Activated T-helper 17 cell treated with anti-CD3 and anti-CD28 coated beads, Interleukin-2, amount 50 U/mL, for 72 hours (primary cell): ENCODE results near the gene SLC22A15. TPM values are rescaled to one million over a fixed set of nuclear protein-coding genes. Genes with fewer than 3 reads are reported as not detected.
"Not testable (repeated sequence)": the region's sequence is repeated elsewhere in the genome, so short reads cannot be mapped to it uniquely, and the experiment has no call there.

Experiments used
- ATAC-seq: fragments of 150-1000 bp; cut with Tn5 transposase; replicated peaks from 2 replicates; pipeline ENCODE4 v1.10.0; 2021; ENCODE audit warnings: mild to moderate bottlenecking, moderate library complexity
- H3K27ac Mint-ChIP-seq: one replicate; pipeline ENCODE4 v1.8.0; 2022; ENCODE audit warnings: mixed read lengths
- H3K27me3 Mint-ChIP-seq: one replicate; pipeline ENCODE4 v1.8.0; 2022; ENCODE audit warnings: mixed read lengths
- H3K36me3 Mint-ChIP-seq: one replicate; pipeline ENCODE4 v1.8.0; 2022; ENCODE audit warnings: low read depth, mild to moderate bottlenecking, mixed read lengths
- H3K4me1 Mint-ChIP-seq: one replicate; pipeline ENCODE4 v1.8.0; 2022; ENCODE audit warnings: mixed read lengths
- H3K4me3 Mint-ChIP-seq: one replicate; pipeline ENCODE4 v1.8.0; 2022; ENCODE audit warnings: mild to moderate bottlenecking, mixed read lengths
- H3K9me3 Mint-ChIP-seq: one replicate; pipeline ENCODE4 v1.8.0; 2022; ENCODE audit warnings: mixed read lengths
- total RNA-seq, 2 donors: library from RNA; stranded (reverse); gene quantifications; one replicate each; pipeline ENCODE4 v1.2.3, GENCODE V29; 2022

Gene SLC22A15
- total RNA-seq, 2 donors from 2014 or later, result 0.85 to 0.89 TPM

DNA sequence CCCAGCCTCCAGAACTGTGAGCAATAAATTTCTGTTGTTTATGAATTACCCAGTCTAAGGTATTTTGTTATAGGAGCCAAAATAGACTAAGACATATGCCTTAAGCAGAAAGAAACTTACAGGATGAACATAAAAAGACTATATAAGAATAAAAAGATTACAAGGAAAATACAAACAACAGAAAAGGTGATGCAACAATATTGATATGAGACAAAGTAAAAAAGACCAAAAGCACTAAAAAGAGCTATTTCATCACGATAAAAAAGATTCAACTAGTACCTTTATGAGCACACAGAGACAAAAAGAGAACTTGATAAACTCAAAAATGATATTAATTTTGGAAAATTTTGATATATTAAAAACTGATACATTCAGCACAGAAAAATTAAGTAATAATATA lies 3.2 kb upstream of the SLC22A15 start:
- Mint-ChIP-seq H3K9me3 (no peaks in the 10 kb centered on the region), H3K4me1 (peaks cover 5% of the 10 kb centered on the region), H3K36me3 (no peaks in the 10 kb centered on the region), H3K27me3 (peaks cover 8% of the 10 kb centered on the region), H3K27ac (no peak overlapping the region), H3K4me3 (no peak overlapping the region)
- no peak for ATAC-seq

DNA sequence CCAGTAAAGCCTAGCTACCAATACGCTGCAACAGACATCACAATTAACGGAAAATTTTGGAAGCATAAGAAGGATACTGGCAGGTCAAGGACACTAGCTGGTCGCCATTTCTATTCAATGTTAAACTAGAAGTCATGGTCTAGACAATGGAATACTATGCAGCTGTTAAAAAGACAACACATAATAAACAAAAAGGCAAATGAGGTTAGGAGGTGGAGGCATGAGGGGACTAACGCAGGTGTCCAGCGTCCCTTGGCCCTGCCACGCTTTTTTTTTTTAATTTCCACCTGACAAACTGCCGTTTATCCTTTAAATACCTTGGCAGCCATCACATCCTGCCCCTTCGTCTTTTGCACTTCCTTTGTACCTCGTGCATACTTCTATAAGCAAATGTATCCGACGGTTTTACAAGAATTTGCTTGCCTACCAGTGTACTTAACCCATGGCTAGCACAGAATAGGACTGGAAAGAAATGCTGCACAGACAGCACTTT lies 698 bp upstream of the SLC22A15 start:
- Mint-ChIP-seq H3K27ac (peak overlapping the region; percentile 81), H3K4me1 (peaks cover 5% of the 10 kb centered on the region), H3K36me3 (no peaks in the 10 kb centered on the region), H3K9me3 (no peaks in the 10 kb centered on the region), H3K27me3 (peaks cover 4% of the 10 kb centered on the region), H3K4me3 (peak overlapping the region; percentile 92)
- no peak for ATAC-seq

GRCh38 chr1:115976921-115977498 lies 697 bp downstream of the SLC22A15 start:
- no peaks in the 10 kb centered on the region for H3K9me3 Mint-ChIP-seq

DNA sequence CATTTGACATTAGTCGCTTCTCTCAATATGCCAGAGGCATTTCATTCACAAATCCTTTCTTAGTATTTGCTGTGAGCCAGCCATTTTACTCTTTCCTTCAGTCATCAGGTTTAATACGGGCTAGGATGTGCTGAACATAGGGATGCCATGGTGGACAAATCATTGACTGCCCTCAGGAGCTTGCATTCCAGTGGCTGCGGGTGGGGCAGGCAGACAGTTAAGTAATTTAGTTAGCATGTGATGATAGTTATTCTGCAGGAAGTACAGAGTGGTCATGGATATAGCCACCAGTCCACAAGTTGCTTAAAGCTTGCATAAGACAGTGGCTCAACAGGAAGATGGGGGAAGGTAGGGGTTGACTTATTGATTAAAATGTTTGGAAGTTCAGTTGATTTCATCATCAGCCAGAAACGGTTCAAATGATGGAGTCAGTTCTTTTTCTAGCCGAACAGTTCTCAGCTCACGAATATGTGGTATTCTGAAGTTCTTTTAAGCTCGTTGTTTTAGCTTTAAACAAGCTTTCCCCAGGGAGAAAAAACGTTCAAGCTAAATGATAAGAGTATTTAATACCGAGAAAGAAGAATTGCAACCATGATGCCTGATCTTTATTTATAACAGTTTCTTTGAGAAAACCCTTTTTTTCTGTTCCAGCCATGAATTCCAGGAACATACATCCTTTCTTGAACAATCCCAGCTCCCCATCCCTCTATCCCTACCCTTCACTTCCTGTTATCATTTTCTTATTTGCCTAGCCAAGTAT lies 1.4 kb downstream of the SLC22A15 start:
- Mint-ChIP-seq H3K9me3 (no peaks in the 10 kb centered on the region), H3K27me3 (peaks cover 4% of the 10 kb centered on the region), H3K36me3 (no peaks in the 10 kb centered on the region), H3K27ac (peak overlapping the region; percentile 34), H3K4me3 (peak overlapping the region; percentile 92), H3K4me1 (peaks cover 5% of the 10 kb centered on the region)
- ATAC-seq, result no peak

More at GRCh38 chr1:115976921-115977498, 697 bp downstream of the SLC22A15 start:
- Mint-ChIP-seq H3K4me1 (peaks cover 5% of the 10 kb centered on the region), H3K36me3 (no peaks in the 10 kb centered on the region), H3K27ac (peak overlapping the region; percentile 34), H3K27me3 (peaks cover 4% of the 10 kb centered on the region), H3K4me3 (peak overlapping the region; percentile 92)
- no peak for ATAC-seq

DNA sequence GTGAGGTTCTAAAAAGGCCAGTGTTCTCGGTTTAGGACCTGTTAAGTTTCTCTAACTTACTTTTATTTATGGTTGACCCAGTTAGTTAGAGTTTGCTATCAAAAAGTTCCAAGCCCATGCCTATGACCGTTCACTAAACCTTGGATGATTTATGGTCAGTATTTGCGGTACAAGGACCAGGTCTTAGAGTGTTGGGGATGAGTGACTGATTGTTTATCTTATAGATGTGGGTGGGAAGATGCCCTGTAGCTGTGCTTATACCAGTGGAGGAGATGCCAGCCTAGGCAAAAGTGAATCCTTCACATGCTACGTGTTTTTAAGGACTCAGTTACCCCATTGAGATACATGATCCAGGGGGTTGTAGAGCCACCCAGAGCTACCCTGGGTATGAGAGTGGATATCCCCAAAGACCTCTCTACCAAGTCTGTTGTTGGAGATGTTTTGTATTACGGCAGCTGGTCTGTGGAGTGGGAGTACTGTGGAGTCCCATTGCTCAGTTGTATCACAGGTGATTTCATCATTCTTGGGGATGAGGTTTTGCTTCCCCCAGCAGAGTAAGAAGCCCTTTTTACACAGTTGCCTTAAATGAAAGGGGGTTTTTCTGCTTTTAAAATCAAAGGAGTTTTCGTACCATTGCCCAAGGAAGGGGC lies 2.1 kb downstream of the SLC22A15 start:
- no peak overlapping the region for H3K4me3 Mint-ChIP-seq
- no peak for ATAC-seq
- no peak overlapping the region for H3K27ac Mint-ChIP-seq
- peaks cover 4% of the 10 kb centered on the region for H3K27me3 Mint-ChIP-seq
- H3K4me1 Mint-ChIP-seq, result peaks cover 5% of the 10 kb centered on the region
- no peaks in the 10 kb centered on the region for H3K9me3 Mint-ChIP-seq
- no peaks in the 10 kb centered on the region for H3K36me3 Mint-ChIP-seq

- no peak for ATAC-seq
- no peak overlapping the region for H3K27ac Mint-ChIP-seq
- no peak overlapping the region for H3K4me3 Mint-ChIP-seq
- H3K4me1 Mint-ChIP-seq, result peaks cover 5% of the 10 kb centered on the region
- no peaks in the 10 kb centered on the region for H3K36me3 Mint-ChIP-seq
- H3K27me3 Mint-ChIP-seq, result peaks cover 4% of the 10 kb centered on the region
- H3K9me3 Mint-ChIP-seq, result no peaks in the 10 kb centered on the region
Observed at GRCh38 chr1:115980156-115980555, 3.8 kb downstream of the SLC22A15 start.

DNA sequence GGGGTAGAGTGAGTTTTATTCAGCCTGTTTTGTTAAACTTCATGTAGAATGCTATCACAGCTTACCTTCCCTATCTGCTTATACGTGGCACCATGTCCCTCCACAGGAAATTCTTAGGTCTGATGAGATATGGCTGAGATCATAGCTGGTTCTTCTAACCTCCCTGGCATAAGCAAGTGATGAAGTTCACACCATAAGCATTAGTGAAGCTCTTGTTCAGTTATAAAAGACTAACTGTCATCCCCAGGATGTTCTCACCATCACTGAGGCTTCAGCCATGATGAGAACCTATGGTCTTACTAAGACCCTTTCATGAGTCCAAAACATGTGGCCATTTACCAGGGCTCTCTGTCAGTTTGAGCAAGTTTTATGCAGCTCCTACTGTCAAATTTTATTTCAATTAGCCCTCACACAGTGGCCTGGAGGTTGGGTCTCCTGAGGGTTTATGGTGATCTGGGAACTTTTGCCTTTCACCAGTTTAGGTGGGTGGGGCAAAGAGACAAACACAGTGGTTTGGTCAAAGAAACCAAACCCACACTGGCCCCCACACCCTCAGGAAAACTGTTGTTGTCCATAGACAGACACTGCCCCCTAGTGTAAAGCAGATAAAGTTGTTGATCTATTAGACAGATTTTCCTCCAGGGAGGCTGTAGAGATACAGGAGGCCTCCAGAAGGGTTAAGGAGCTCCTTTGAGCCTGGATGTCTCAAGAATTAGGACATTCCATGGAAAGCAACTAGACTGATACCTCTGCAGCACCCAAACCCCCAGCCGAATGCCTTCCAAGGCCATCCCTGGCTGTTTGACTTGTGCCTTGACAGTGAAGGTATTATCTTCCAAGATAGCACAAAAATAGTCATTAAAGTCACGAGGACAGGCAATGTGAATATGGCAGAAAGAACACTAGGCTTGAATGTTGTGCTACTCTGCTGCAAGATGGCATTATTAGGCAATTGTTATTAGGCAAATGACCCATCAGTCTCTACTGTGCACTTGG lies 5.0 kb downstream of the SLC22A15 start:
- Mint-ChIP-seq H3K27ac (no peak overlapping the region), H3K9me3 (no peaks in the 10 kb centered on the region), H3K4me3 (no peak overlapping the region), H3K4me1 (peaks cover 5% of the 10 kb centered on the region), H3K36me3 (no peaks in the 10 kb centered on the region), H3K27me3 (no peaks in the 10 kb centered on the region)
- peak; percentile 39 for ATAC-seq

DNA sequence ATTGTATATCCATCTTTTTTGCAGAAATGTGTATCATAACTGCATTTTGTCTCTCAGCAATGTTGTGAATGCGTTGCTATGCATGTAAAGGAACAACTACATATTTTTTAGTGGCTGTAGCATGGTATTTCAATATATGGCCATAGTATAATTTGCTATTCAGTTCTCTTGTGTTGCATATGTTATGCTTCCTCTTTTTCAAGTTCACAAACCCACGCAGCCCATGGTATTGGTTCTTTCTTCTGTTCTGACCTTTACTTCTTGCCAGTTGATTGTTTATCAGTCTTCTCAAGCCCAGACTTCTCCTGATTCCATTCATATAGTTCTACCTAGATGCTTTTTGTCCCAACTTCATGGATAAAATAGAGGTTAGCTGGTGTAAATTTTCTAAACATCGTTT lies 6.1 kb downstream of the SLC22A15 start:
- H3K4me3 Mint-ChIP-seq, result no peak overlapping the region

DNA sequence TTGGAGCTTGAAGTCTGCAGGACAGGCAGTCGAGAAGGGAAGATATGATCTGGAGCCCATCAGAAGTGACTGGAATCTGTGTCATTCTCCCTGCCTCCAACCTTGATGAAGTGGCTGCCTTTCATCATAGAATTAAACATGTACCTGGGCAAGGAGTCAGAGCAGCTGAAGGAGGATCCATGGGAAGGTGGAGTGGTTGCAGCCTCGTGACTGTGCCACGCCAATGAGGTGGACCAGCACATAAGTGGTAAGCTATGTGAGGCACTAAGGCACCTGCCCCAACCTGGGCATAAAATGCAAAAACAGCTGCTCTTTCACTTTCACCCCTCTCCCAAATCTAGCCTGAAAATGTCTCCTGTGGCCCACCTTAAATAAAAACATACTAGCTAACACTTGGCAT lies 7.3 kb downstream of the SLC22A15 start:
- Mint-ChIP-seq H3K36me3 (no peaks in the 10 kb centered on the region), H3K4me1 (no peaks in the 10 kb centered on the region), H3K4me3 (no peak overlapping the region), H3K9me3 (no peaks in the 10 kb centered on the region), H3K27me3 (no peaks in the 10 kb centered on the region), H3K27ac (no peak overlapping the region)
- no peak for ATAC-seq

More for the DNA sequence above, 6.1 kb downstream of the SLC22A15 start:
- Mint-ChIP-seq H3K27ac (no peak overlapping the region), H3K9me3 (no peaks in the 10 kb centered on the region), H3K27me3 (no peaks in the 10 kb centered on the region), H3K36me3 (no peaks in the 10 kb centered on the region), H3K4me1 (no peaks in the 10 kb centered on the region)
- ATAC-seq, result no peak

GRCh38 chr1:115987623-115988022 lies 11.3 kb downstream of the SLC22A15 start:
- Mint-ChIP-seq H3K27ac (no peak overlapping the region), H3K27me3 (no peaks in the 10 kb centered on the region), H3K36me3 (no peaks in the 10 kb centered on the region), H3K9me3 (no peaks in the 10 kb centered on the region), H3K4me1 (no peaks in the 10 kb centered on the region), H3K4me3 (no peak overlapping the region)
- no peak for ATAC-seq

DNA sequence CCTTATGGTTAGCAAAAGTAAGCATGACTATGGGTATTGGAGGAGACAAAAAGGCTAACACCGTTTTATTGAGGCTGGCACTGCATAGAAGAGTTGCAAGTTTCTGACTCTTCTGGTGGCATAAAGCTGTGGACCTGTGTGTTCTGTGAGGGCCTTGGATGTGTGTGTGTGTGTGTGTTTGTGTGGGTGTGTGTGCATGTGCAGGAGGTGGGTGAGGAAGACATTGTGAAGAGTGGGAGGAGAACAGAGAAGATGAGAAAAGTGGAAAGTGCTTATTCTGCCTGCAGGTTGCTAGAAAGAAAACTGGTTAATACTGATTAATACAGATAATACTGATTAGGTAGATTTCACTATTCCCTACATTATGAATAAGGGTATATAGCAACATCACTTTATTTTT lies 12.6 kb downstream of the SLC22A15 start:
- no peak for ATAC-seq
- Mint-ChIP-seq H3K9me3 (no peaks in the 10 kb centered on the region), H3K27me3 (no peaks in the 10 kb centered on the region), H3K4me1 (no peaks in the 10 kb centered on the region), H3K27ac (no peak overlapping the region), H3K36me3 (no peaks in the 10 kb centered on the region), H3K4me3 (no peak overlapping the region)

DNA sequence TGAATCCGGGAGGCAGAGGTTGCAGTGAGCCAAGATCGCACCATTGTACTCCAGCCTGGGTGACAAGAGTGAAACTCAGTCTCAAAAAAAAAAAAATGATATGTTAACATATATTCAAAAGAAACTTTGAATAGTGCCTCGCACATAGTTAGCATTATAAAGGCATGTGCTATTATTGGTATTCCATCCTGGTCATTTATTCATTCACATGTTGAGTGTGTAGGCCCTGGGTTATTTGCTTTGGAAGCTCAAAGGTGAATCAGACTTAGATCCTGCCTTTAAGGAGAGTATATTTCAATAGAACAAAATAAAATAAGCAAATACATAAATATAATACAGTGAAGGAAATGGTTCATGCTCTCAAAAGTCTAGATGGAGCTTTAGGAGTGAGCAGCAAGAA lies 13.4 kb downstream of the SLC22A15 start:
- Mint-ChIP-seq H3K4me1 (no peaks in the 10 kb centered on the region), H3K4me3 (no peak overlapping the region), H3K27me3 (no peaks in the 10 kb centered on the region), H3K27ac (no peak overlapping the region), H3K9me3 (no peaks in the 10 kb centered on the region), H3K36me3 (no peaks in the 10 kb centered on the region)
- no peak for ATAC-seq

DNA sequence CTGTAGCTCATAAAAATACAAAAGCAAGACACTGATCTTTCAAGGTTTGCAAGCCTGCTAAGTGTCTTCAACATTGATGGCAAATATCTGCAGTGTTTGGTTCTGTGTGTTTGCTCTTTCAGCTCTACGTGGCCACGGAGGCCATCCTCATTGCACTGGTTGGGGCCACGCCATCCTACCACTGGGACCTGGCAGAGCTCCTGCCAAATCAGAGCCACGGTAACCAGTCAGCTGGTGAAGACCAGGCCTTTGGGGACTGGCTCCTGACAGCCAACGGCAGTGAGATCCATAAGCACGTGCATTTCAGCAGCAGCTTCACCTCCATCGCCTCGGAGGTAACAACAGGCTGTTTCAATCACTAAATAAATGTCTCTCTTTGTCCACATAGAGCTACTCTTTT lies 15.6 kb downstream of the SLC22A15 start:
- no peak for ATAC-seq
- H3K9me3 Mint-ChIP-seq, result no peaks in the 10 kb centered on the region
- no peak overlapping the region for H3K27ac Mint-ChIP-seq
- H3K27me3 Mint-ChIP-seq, result no peaks in the 10 kb centered on the region
- H3K4me1 Mint-ChIP-seq, result no peaks in the 10 kb centered on the region
- H3K36me3 Mint-ChIP-seq, result no peaks in the 10 kb centered on the region
- no peak overlapping the region for H3K4me3 Mint-ChIP-seq

DNA sequence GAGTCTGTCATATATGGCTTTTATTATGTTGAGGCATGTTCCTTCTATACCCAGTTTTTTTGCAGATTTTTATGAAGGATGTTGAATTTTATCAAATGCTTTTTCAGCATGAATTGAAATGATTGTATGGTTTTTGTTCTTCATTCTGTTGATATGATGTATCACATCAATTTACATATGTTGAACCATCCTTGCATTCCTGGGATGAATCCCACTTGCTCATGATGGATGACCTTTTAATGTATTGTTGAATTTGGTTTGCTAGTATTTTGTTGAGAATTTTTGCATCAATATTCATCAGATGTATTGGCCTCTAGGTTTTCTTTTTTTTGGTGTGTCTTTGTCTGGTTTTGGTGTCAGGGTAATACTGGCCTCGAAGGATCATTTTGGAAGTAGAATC lies 21.6 kb downstream of the SLC22A15 start:
- not testable (repeated sequence) for H3K27me3 Mint-ChIP-seq, ATAC-seq, H3K4me3 Mint-ChIP-seq, H3K27ac Mint-ChIP-seq, H3K36me3 Mint-ChIP-seq, H3K4me1 Mint-ChIP-seq
- peaks cover 16% of the 10 kb centered on the region for H3K9me3 Mint-ChIP-seq
